ENCODE measurements around the gene PRKN. TPM values are rescaled to one million over a fixed set of nuclear protein-coding genes. Genes with fewer than 3 reads are reported as not detected.

The PRKN gene
- total and polyA plus RNA-seq, 2 experiments from 2014 or later: 0.10 to 0.84 TPM

DNA sequence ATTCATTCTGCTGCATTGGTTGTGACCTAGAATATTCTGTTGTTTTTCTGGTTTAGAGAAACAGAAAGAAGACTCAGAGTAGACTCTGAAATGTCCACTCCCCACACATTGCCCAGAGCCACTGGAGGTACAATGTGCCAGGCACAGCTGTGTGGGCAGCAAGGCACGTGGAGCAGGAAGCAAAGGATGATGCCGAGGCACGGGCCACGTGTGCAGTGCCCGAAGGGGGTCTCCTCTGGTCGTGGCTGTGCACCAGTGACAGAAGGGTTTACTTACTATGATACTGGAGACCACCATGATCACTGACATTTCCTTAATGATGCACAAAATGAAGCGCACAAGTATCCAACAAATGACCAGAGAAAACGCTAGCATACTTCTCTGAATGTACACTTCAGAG lies 488.9 kb downstream of the PRKN start:
- TF ChIP-seq, protein P1, sequence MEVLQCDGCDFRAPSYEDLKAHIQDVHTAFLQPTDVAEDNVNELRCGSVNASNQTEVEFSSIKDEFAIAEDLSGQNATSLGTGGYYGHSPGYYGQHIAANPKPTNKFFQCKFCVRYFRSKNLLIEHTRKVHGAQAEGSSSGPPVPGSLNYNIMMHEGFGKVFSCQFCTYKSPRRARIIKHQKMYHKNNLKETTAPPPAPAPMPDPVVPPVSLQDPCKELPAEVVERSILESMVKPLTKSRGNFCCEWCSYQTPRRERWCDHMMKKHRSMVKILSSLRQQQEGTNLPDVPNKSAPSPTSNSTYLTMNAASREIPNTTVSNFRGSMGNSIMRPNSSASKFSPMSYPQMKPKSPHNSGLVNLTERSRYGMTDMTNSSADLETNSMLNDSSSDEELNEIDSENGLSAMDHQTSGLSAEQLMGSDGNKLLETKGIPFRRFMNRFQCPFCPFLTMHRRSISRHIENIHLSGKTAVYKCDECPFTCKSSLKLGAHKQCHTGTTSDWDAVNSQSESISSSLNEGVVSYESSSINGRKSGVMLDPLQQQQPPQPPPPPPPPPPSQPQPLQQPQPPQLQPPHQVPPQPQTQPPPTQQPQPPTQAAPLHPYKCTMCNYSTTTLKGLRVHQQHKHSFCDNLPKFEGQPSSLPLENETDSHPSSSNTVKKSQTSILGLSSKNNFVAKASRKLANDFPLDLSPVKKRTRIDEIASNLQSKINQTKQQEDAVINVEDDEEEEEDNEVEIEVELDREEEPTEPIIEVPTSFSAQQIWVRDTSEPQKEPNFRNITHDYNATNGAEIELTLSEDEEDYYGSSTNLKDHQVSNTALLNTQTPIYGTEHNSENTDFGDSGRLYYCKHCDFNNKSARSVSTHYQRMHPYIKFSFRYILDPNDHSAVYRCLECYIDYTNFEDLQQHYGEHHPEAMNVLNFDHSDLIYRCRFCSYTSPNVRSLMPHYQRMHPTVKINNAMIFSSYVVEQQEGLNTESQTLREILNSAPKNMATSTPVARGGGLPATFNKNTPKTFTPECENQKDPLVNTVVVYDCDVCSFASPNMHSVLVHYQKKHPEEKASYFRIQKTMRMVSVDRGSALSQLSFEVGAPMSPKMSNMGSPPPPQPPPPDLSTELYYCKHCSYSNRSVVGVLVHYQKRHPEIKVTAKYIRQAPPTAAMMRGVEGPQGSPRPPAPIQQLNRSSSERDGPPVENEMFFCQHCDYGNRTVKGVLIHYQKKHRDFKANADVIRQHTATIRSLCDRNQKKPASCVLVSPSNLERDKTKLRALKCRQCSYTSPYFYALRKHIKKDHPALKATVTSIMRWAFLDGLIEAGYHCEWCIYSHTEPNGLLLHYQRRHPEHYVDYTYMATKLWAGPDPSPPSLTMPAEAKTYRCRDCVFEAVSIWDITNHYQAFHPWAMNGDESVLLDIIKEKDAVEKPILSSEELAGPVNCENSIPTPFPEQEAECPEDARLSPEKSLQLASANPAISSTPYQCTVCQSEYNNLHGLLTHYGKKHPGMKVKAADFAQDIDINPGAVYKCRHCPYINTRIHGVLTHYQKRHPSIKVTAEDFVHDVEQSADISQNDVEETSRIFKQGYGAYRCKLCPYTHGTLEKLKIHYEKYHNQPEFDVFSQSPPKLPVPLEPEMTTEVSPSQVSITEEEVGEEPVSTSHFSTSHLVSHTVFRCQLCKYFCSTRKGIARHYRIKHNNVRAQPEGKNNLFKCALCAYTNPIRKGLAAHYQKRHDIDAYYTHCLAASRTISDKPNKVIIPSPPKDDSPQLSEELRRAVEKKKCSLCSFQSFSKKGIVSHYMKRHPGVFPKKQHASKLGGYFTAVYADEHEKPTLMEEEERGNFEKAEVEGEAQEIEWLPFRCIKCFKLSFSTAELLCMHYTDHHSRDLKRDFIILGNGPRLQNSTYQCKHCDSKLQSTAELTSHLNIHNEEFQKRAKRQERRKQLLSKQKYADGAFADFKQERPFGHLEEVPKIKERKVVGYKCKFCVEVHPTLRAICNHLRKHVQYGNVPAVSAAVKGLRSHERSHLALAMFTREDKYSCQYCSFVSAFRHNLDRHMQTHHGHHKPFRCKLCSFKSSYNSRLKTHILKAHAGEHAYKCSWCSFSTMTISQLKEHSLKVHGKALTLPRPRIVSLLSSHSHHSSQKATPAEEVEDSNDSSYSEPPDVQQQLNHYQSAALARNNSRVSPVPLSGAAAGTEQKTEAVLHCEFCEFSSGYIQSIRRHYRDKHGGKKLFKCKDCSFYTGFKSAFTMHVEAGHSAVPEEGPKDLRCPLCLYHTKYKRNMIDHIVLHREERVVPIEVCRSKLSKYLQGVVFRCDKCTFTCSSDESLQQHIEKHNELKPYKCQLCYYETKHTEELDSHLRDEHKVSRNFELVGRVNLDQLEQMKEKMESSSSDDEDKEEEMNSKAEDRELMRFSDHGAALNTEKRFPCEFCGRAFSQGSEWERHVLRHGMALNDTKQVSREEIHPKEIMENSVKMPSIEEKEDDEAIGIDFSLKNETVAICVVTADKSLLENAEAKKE (CRISPR knock-in tag; IDR thresholded peaks at IDR 0.05): no peak
- TF ChIP-seq JUNB (IDR thresholded peaks at IDR 0.05; ENCODE audit: unreplicated experiment): no peak
- TF ChIP-seq, protein P2, sequence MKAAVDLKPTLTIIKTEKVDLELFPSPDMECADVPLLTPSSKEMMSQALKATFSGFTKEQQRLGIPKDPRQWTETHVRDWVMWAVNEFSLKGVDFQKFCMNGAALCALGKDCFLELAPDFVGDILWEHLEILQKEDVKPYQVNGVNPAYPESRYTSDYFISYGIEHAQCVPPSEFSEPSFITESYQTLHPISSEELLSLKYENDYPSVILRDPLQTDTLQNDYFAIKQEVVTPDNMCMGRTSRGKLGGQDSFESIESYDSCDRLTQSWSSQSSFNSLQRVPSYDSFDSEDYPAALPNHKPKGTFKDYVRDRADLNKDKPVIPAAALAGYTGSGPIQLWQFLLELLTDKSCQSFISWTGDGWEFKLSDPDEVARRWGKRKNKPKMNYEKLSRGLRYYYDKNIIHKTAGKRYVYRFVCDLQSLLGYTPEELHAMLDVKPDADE (IDR thresholded peaks at IDR 0.05): no peak
- no peak for TF ChIP-seq NANOG (IDR thresholded peaks at IDR 0.05; ENCODE audit: borderline replicate concordance)
- TF ChIP-seq, protein P3, sequence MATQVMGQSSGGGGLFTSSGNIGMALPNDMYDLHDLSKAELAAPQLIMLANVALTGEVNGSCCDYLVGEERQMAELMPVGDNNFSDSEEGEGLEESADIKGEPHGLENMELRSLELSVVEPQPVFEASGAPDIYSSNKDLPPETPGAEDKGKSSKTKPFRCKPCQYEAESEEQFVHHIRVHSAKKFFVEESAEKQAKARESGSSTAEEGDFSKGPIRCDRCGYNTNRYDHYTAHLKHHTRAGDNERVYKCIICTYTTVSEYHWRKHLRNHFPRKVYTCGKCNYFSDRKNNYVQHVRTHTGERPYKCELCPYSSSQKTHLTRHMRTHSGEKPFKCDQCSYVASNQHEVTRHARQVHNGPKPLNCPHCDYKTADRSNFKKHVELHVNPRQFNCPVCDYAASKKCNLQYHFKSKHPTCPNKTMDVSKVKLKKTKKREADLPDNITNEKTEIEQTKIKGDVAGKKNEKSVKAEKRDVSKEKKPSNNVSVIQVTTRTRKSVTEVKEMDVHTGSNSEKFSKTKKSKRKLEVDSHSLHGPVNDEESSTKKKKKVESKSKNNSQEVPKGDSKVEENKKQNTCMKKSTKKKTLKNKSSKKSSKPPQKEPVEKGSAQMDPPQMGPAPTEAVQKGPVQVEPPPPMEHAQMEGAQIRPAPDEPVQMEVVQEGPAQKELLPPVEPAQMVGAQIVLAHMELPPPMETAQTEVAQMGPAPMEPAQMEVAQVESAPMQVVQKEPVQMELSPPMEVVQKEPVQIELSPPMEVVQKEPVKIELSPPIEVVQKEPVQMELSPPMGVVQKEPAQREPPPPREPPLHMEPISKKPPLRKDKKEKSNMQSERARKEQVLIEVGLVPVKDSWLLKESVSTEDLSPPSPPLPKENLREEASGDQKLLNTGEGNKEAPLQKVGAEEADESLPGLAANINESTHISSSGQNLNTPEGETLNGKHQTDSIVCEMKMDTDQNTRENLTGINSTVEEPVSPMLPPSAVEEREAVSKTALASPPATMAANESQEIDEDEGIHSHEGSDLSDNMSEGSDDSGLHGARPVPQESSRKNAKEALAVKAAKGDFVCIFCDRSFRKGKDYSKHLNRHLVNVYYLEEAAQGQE (IDR thresholded peaks at IDR 0.05; ENCODE audit: unreplicated experiment): no peak
- Histone ChIP-seq H4K20me1 (replicated peaks; ENCODE audit: insufficient read depth) (no peaks in the 10 kb centered on the region), H3K79me2 (replicated peaks; ENCODE audit: insufficient read depth) (no peaks in the 10 kb centered on the region), H3K9me2 (ENCODE audit: insufficient read depth) (no peaks in the 10 kb centered on the region), H3K4me3 (no peak overlapping the region), H3K4me1 (ENCODE audit: insufficient read depth) (no peaks in the 10 kb centered on the region), H2AFZ (no peak overlapping the region), H3K36me3 (ENCODE audit: insufficient read depth) (no peaks in the 10 kb centered on the region), H3F3A (replicated peaks; ENCODE audit: low read depth) (no peaks in the 10 kb centered on the region), H3K27me3 (ENCODE audit: insufficient read depth) (no peaks in the 10 kb centered on the region), H3K4me2 (no peak overlapping the region), H3K27ac (ENCODE audit: low read depth) (no peak overlapping the region)
- no peak for DNase-seq (ENCODE audit: low spot score)
- Mint-ChIP-seq H3K4me1 (no peaks in the 10 kb centered on the region), H3K4me3 (no peak overlapping the region), H3K9me3 (no peaks in the 10 kb centered on the region), H3K27ac (no peak overlapping the region), H3K36me3 (ENCODE audit: low read depth) (no peaks in the 10 kb centered on the region), H3K27me3 (ENCODE audit: insufficient read depth, low read depth, poor library complexity) (peaks cover 1% of the 10 kb centered on the region)
- ATAC-seq: no peak

Data from GM23338 (cell line).